A549 treated with AZD9567 at 1 μM for 4 hours (cell line): Measurements from ENCODE around the gene FKBP3. TPM values are rescaled to one million over a fixed set of nuclear protein-coding genes. Genes with fewer than 3 reads are reported as not detected.

Experiments
- total RNA-seq: library from RNA; stranded (reverse); fragments of 200-300 nt; extraction: Qiagen RNA extraction; gene quantifications from 5 replicates; pipeline ENCODE4 v1.2.3, GENCODE V29; 2022; ENCODE audit not compliant: insufficient read depth

FKBP3 gene
- total RNA-seq, result 114 to 154 TPM (median 118 TPM) in 5 replicates

DNA sequence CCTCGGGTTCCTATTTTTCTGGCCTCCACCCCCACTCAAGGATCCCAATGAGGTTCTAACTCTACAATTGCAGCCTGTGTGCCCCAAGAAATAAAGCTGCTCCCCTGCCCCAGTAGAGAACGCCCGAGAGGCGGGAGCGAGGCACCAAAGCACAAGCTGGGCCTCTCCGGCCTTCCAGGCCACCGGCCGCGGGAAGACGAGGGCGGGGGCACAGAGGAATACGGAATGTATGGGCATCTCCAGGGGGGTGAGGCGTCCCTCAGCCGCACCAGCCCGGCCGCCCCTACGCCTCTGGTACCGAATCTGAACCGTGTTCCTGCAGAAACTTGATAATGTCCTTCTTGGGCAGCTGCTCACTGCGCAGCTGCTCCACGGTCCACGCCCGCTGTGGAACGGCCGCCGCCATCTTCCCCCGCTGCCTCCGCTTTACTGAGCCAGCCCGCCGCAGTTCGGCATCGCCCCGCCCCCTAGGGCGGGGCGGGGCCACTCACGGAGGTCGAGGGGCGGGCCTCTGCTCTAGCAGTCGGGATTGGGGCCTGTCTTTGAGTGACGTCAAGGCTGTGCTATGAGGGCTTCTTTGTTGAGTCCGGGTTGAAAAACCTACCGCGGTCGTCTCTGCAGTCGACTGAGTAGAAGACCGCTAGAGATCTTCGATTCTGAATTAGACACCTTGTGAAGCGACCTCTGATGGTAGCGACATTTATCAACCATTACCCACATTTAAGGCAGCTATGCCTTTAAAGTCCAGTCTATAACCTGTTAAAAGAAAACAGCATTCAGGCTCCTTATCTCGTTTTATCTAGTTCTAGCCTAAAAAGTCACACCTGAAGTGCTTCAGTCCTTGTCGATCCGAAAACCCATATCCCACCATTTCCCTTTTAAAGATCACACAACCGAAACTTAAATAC is at the start of gene FKBP3:
Gene FKBP3, minus strand, starts transcription at position 431 of the 908 bp plus-strand sequence. Its CDS starts 25 bp downstream, at position 406.

GRCh38 chr14:45135659-45136395 is 1.5 kb upstream of the FKBP3 start, which contains the start of gene FANCM:
Gene FANCM (plus strand): TSS chr14:45135930. CDS start chr14:45136032, 102 bp downstream.

DNA sequence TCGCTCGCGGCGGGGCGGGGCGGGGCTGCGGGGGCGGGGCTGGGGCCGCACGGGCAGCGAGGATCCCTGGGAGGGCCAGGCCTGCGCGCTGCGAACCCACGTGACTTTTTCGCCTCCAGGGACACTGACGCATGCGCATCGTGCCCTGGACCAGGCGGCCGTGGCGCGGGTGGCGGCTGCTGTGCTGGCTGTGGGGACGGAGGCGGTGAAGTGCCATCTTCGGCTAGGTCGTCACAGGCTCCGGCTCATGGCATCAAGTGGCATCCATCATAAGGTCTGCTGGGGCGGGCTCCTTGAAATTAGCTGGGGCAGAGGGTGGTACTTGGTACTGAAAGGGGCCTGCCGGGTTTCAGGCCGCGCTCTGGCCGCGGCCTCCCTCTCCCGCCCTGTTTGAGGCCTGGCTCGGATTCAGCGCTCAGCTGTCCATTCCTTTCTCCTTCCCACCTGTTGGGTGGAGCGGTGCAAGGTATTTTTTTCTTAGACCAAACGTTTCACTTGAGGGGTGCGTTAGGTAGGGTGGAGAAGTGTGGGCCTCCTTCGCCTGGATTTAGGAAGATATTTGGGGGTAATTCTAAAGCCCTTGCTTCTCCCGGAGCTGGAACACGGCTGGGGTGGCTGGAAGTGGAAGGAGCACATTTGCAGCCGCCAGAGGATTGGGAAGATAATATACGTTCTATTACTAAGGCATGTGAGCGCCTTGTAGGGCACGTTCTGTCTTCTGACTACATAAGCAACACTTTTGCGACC is 50.1 kb downstream of the FKBP3 start, which contains the start of gene PRPF39:
Gene PRPF39, plus strand, starts transcription at position 141 of the 747 bp plus-strand sequence. CDS start 11,124 bp downstream, outside the sequence.

Other genes with a start within 250 kb of the FKBP3 start
- 6.3 to 8.5 TPM (median 7.8 TPM) in 5 replicates for gene KLHL28, start 172.5 kb downstream of the FKBP3 start, total RNA-seq
- 7.4 to 13.3 TPM (median 8.2 TPM) in 5 replicates for gene TOGARAM1, start 172.3 kb downstream of the FKBP3 start, total RNA-seq
- 18.1 to 27.5 TPM (median 23.6 TPM) in 5 replicates for gene PRPF39, start 50.4 kb downstream of the FKBP3 start, total RNA-seq
- gene FANCM, start 1.4 kb upstream of the FKBP3 start, total RNA-seq, result 4.9 to 8.2 TPM (median 5.7 TPM) in 5 replicates
- gene MIS18BP1, start 118.7 kb upstream of the FKBP3 start, total RNA-seq, result 14.9 to 25.4 TPM (median 20.6 TPM) in 5 replicates